ENCODE results near the gene WDFY2. TPM values are rescaled to one million over a fixed set of nuclear protein-coding genes. Genes with fewer than 3 reads are reported as not detected.

WDFY2 gene
- total RNA-seq, 6 donors from 2014 or later = 13.4 to 34.0 (median 18.8) TPM

- Histone ChIP-seq H3K36me3 (no peaks in the 10 kb centered on the region), H3K4me1 (peaks cover 0 to 23% (median 9%) of the 10 kb centered on the region in 4 donors), H3K9me3 (no peaks in the 10 kb centered on the region), H3K27me3 (no peaks in the 10 kb centered on the region), H3K4me3 (no peak overlapping the region), H3K27ac (no peak overlapping the region)
- TF ChIP-seq POLR2A (IDR thresholded peaks at IDR 0.05) (no peak), CTCF (IDR thresholded peaks at IDR 0.05) (no peak), POLR2AphosphoS5 (IDR thresholded peaks at IDR 0.05) (no peak), EP300 (IDR thresholded peaks at IDR 0.05) (no peak)
- no peak for ATAC-seq (ENCODE audit: low FRiP score in 2 of 2)
- no peak for DNase-seq
- 91 to 97% methylated on average over 2 of the region's 2 CpGs for WGBS, 2 donors
Observed at GRCh38 chr13:51630288-51630615, 46.0 kb downstream of the WDFY2 start.

DNA sequence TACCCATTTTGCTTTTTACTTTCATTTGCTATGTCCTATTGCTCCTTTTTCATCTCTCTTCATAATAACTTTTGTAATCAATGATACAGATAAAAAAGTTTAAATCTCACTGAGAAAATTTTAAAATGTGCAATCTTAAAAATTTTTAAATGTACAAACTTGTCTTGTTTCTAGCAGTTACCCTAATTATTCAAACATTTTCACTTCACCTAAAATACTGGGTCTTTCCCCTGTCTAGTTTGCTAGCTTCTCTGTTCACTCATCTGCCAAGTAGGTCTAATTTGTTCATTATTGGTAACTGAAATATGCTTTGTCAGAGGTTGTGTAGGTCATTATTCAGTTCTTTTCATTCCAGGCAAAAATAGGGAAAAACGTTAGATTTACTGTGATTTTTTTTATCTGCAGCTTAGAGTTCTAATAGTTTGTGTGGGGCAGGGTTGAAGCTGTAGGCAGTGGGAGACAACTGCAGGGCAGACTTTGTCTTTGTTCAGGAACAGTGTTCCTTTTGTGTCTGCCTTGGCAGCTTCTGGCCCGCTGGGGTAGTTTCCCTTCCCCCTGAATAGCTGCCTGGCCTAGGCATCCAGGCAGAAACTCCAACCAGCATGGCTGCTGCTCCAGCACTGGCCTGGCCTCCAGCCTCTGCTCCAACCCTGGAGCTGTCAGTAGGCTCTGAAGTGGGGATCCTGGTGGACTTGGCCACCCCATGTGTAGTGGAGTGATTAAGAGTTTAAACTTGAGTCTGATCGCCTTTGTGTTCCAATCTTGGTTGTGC, 48.5 kb downstream of the WDFY2 start:
- ATAC-seq (ENCODE audit: low FRiP score in 2 of 2) (no peak), DNase-seq (peak in 1 of 2 donors; percentile 7)
- Histone ChIP-seq H3K36me3 (no peaks in the 10 kb centered on the region), H3K4me3 (no peak overlapping the region), H3K27ac (no peak overlapping the region), H3K4me1 (peaks cover 4 to 31% (median 10%) of the 10 kb centered on the region in 4 donors), H3K27me3 (no peaks in the 10 kb centered on the region), H3K9me3 (no peaks in the 10 kb centered on the region)
- TF ChIP-seq POLR2A (IDR thresholded peaks at IDR 0.05) (no peak), CTCF (IDR thresholded peaks at IDR 0.05) (no peak), POLR2AphosphoS5 (IDR thresholded peaks at IDR 0.05) (no peak), EP300 (IDR thresholded peaks at IDR 0.05) (no peak)
- 82 to 86% methylated on average over 3 of the region's 3 CpGs for WGBS, 2 donors

DNA sequence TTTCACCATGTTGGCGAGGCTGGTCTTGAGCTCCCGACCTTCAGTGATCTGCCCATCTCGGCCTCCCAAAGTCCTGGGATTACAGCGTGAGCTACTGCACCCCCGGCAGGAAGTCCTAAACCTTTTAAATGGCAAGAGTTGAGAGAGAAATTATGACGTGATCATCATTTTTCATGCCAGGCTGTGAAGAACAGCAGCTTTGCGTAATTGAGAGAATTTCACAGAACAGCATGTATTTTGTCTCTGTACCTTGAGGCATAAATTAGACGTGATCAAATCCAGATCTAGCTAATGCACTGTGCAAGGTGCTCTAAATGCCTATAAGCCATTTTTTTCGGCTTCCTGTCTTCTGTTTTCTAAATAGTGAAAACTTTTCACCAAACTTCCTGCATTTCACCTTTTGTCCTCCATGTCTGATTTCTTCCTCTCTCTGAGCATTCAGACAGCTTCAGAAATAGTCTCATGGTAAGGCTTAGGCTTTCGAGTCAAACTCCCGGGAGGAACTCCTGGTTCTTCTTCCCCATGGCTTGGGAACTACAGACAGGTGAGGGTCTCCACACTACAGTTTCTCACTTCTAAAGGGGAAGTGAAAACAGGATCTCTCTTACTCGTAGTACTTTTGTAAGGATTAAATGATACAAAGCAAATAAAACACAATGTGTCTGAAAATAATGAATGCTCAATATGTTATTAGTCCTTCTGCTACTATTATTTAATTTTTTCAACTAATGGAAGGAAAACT, 51.0 kb downstream of the WDFY2 start:
- ATAC-seq (ENCODE audit: low FRiP score in 2 of 2) (no peak), DNase-seq (no peak)
- H3K36me3 ChIP-seq = no peaks in the 10 kb centered on the region
- no peak overlapping the region for H3K4me3 ChIP-seq
- WGBS, 2 donors = 85 to 87% methylated on average over 12 of the region's 12 CpGs
- H3K4me1 ChIP-seq = peaks cover 6 to 31% (median 11%) of the 10 kb centered on the region in 4 donors
- H3K9me3 ChIP-seq = no peaks in the 10 kb centered on the region
- H3K27me3 ChIP-seq = no peaks in the 10 kb centered on the region
- H3K27ac ChIP-seq = peak overlapping the region in 1 of 4 donors; percentile 11
- TF ChIP-seq POLR2A (IDR thresholded peaks at IDR 0.05) (no peak), CTCF (IDR thresholded peaks at IDR 0.05) (no peak), EP300 (IDR thresholded peaks at IDR 0.05) (no peak), POLR2AphosphoS5 (IDR thresholded peaks at IDR 0.05) (no peak)

DNA sequence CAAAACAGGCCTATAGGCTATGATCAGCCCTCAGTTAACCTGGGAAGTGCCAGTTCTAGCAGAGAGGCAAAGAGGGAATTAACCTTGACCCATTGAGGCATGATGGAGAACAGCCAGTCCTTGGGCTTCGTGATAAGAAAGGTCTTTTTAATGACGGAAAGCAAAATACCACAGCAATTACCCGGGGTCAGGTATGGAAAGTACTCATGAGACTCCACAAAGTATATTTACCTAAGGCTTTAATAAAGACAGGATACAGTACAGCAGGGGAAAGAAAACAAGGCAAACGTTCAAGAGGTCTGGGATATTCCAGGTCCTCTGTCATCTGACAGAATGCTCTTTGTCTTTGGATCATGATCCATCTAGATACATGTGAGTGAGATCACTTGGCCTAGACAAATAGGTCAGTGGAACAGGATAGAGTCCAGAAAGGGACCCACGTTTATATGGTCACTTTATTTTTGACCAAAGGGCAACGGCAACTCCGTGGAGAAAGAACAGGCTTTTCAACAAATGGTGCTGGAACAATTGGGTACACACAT, 52.2 kb downstream of the WDFY2 start:
- TF ChIP-seq CTCF (IDR thresholded peaks at IDR 0.05) (no peak), POLR2A (IDR thresholded peaks at IDR 0.05) (no peak), POLR2AphosphoS5 (IDR thresholded peaks at IDR 0.05) (no peak), EP300 (IDR thresholded peaks at IDR 0.05) (no peak)
- Histone ChIP-seq H3K4me3 (no peak overlapping the region), H3K9me3 (no peaks in the 10 kb centered on the region), H3K27ac (peak overlapping the region in 1 of 4 donors; percentile 11), H3K27me3 (no peaks in the 10 kb centered on the region), H3K36me3 (no peaks in the 10 kb centered on the region), H3K4me1 (peaks cover 6 to 31% (median 11%) of the 10 kb centered on the region in 4 donors)
- DNase-seq (no peak), ATAC-seq (ENCODE audit: low FRiP score in 2 of 2) (peak in 1 of 2 donors; percentile 34)
- WGBS, 2 donors = 56 to 67% methylated on average over 7 of the region's 7 CpGs

Measured in upper lobe of left lung (tissue), 6 donors.